NCI-H2029 treated with DMSO at 0.1 percent for 48 hours (cell line): ENCODE data around the gene COPZ1.
A peak's percentile ranks its signal among the peaks of the same experiment; 100 is the strongest.
"Not testable (repeated sequence)": the region's sequence is repeated elsewhere in the genome, so short reads cannot be mapped to it uniquely, and the experiment has no call there.

ENCODE experiments used
- DNase-seq: peaks from one replicate; lab custom pipeline; 2025; lab: John Stamatoyannopoulos, UW

COPZ1 gene

GRCh38 chr12:54324617-54325441 is at the start of gene COPZ1:
Gene COPZ1, plus strand, starts transcription at chr12:54325131. Its CDS starts 33 bp downstream, at chr12:54325164.
- DNase-seq: peak; percentile 98

GRCh38 chr12:54276368-54276767 is 48.6 kb upstream of the COPZ1 start:
- no peak for DNase-seq

- DNase-seq: no peak
These were observed 47.1 kb upstream of the COPZ1 start for GRCh38 chr12:54277823-54278276.

GRCh38 chr12:54279227-54279631 is 45.7 kb upstream of the COPZ1 start:
- no peak for DNase-seq

GRCh38 chr12:54279632-54280467 is 45.1 kb upstream of the COPZ1 start, which contains the start of gene CBX5:
Gene CBX5, minus strand, starts transcription at chr12:54280122. Its CDS starts 22,472 bp downstream, at chr12:54257650.
- peak; percentile 98 for DNase-seq

- DNase-seq: peak; percentile 98
These were observed 44.3 kb upstream of the COPZ1 start, which contains the start of gene HNRNPA1 for GRCh38 chr12:54280468-54281260. Gene HNRNPA1, plus strand, starts transcription at chr12:54280726. Its CDS starts 82 bp downstream, at chr12:54280808.

GRCh38 chr12:54281261-54281638 is 43.7 kb upstream of the COPZ1 start:
- DNase-seq: not testable (repeated sequence)

- not testable (repeated sequence) for DNase-seq
These were observed 43.2 kb upstream of the COPZ1 start for GRCh38 chr12:54281694-54282093.

- DNase-seq: no peak
These were observed 41.9 kb upstream of the COPZ1 start for GRCh38 chr12:54282949-54283593.

- not testable (repeated sequence) for DNase-seq
These were observed 40.7 kb upstream of the COPZ1 start for GRCh38 chr12:54284070-54284780.

- DNase-seq: no peak
These were observed 39.5 kb upstream of the COPZ1 start for GRCh38 chr12:54285150-54286041.

GRCh38 chr12:54286042-54287030 is 38.6 kb upstream of the COPZ1 start:
- DNase-seq: no peak

- DNase-seq: no peak
These were observed 37.4 kb upstream of the COPZ1 start for GRCh38 chr12:54287261-54288157.

GRCh38 chr12:54292083-54292930 is 32.6 kb upstream of the COPZ1 start:
- DNase-seq: no peak

GRCh38 chr12:54292931-54293241 is 32.0 kb upstream of the COPZ1 start:
- no peak for DNase-seq

GRCh38 chr12:54294152-54294952 is 30.6 kb upstream of the COPZ1 start:
- peak; percentile 21 for DNase-seq
